HG03460 (cell line): Measurements from ENCODE around the gene CCDC194.
A peak's percentile ranks its signal among the peaks of the same experiment; 100 is the strongest.
"Not testable (repeated sequence)": the region's sequence is repeated elsewhere in the genome, so short reads cannot be mapped to it uniquely, and the experiment has no call there.

ENCODE experiments used
- ATAC-seq: cut with Tn5 transposase; IDR thresholded peaks from one replicate; pipeline ENCODE4 v1.9.1; 2021; ENCODE audit not compliant: unreplicated experiment

CCDC194 gene

GRCh38 chr19:17378271-17378670, 15.7 kb downstream of the CCDC194 start:
- no peak for ATAC-seq

- ATAC-seq = no peak
These were observed 16.9 kb downstream of the CCDC194 start, which contains the start of gene PLVAP for GRCh38 chr19:17376935-17377600. TSS of gene PLVAP (minus strand) at chr19:17377342. CDS start at chr19:17377288, 54 bp downstream.

GRCh38 chr19:17370026-17370587, 23.9 kb downstream of the CCDC194 start:
- peak; percentile 80 for ATAC-seq

- no peak for ATAC-seq
These were observed 28.6 kb downstream of the CCDC194 start for GRCh38 chr19:17365361-17365760.

GRCh38 chr19:17363852-17364605, 30.0 kb downstream of the CCDC194 start:
- ATAC-seq = not testable (repeated sequence)

GRCh38 chr19:17359905-17360800, 33.8 kb downstream of the CCDC194 start:
- ATAC-seq = no peak

- ATAC-seq = no peak
These were observed 35.6 kb downstream of the CCDC194 start for GRCh38 chr19:17358395-17358794.

- no peak for ATAC-seq
These were observed 36.3 kb downstream of the CCDC194 start for GRCh38 chr19:17357724-17358123.

- ATAC-seq = no peak
These were observed 36.8 kb downstream of the CCDC194 start for GRCh38 chr19:17357078-17357666.

GRCh38 chr19:17353386-17353785, 40.6 kb downstream of the CCDC194 start:
- no peak for ATAC-seq

- no peak for ATAC-seq
These were observed 41.3 kb downstream of the CCDC194 start for GRCh38 chr19:17352608-17353280.

- ATAC-seq = no peak
These were observed 42.1 kb downstream of the CCDC194 start for GRCh38 chr19:17351815-17352435.

GRCh38 chr19:17348700-17349099, 45.3 kb downstream of the CCDC194 start:
- no peak for ATAC-seq

- no peak for ATAC-seq
These were observed 46.1 kb downstream of the CCDC194 start for GRCh38 chr19:17347877-17348276.

GRCh38 chr19:17347361-17347760, 46.6 kb downstream of the CCDC194 start:
- no peak for ATAC-seq

- no peak for ATAC-seq
These were observed 47.8 kb downstream of the CCDC194 start for GRCh38 chr19:17346109-17346671.

GRCh38 chr19:17341845-17342244, 52.2 kb downstream of the CCDC194 start:
- no peak for ATAC-seq

GRCh38 chr19:17341386-17341785, 52.6 kb downstream of the CCDC194 start:
- ATAC-seq = no peak

- ATAC-seq = no peak
These were observed 53.1 kb downstream of the CCDC194 start for GRCh38 chr19:17340871-17341357.
